IMR-90 (cell line): ENCODE measurements around the gene SIPA1L3. TPM values are rescaled to one million over a fixed set of nuclear protein-coding genes. Genes with fewer than 3 reads are reported as not detected.

Source experiments
- ATAC-seq: fragments of 200-7000 bp; cut with Tn5 transposase; 2 replicates; pipeline ENCODE4 v1.9.1; 2020; ENCODE audit warnings: low read depth, mild to moderate bottlenecking, moderate library complexity
- BruUV-seq: library from RNA; stranded (reverse); fragments of 400-500 nt; replicated peaks from 2 replicates; lab custom pipeline; 2021; lab: Mats Ljungman, UMichigan
- CTCF ChIA-PET: fragments of 300-600 bp; formaldehyde crosslinking; extraction: SDS; loops from one replicate; lab custom pipeline; 2021; ENCODE audit warnings: antibody characterized with exemption; lab: Yijun Ruan, JAX
- POLR2A ChIA-PET: fragments of 300-600 bp; sonication (Branson Sonifier 250); formaldehyde crosslinking; loops from one replicate; lab custom pipeline; 2022; ENCODE audit warnings: antibody characterized with exemption; ENCODE audit not compliant: unreplicated experiment; lab: Charles Lee
- DNase-seq: peaks from one replicate; pipeline ENCODE4 v3.0.0; 2013
- H2AFZ ChIP-seq: replicated peaks from 2 replicates; pipeline ENCODE3; 2013; ENCODE audit warnings: low read length, mild to moderate bottlenecking; ENCODE audit not compliant: poor library complexity
- H2AK5ac ChIP-seq: 2 replicates; pipeline ENCODE4 v1.6.1; 2013; ENCODE audit warnings: low read depth, low read length, inconsistent platforms
- H2AK9ac ChIP-seq: replicated peaks from 2 replicates; pipeline ENCODE3; 2013; ENCODE audit warnings: mild to moderate bottlenecking, low read depth, low read length, moderate library complexity; ENCODE audit not compliant: poor library complexity
- H2BK120ac ChIP-seq: 2 replicates; pipeline ENCODE4 v1.6.1; 2013; ENCODE audit warnings: low read depth, low read length, inconsistent platforms
- H2BK15ac ChIP-seq: 3 replicates; pipeline ENCODE4 v1.6.1; 2013; ENCODE audit warnings: low read depth, low read length, inconsistent platforms
- H2BK20ac ChIP-seq: 2 replicates; pipeline ENCODE4 v1.6.1; 2013; ENCODE audit warnings: low read depth, mild to moderate bottlenecking, inconsistent platforms, low read length, moderate library complexity
- H2BK5ac ChIP-seq: 2 replicates; pipeline ENCODE4 v1.6.1; 2013; ENCODE audit warnings: mild to moderate bottlenecking, low read depth, low read length, inconsistent platforms; ENCODE audit not compliant: poor library complexity, severe bottlenecking
- H3K14ac ChIP-seq: replicated peaks from 2 replicates; pipeline ENCODE4 v1.6.1; 2013; ENCODE audit warnings: low read depth, low read length, inconsistent platforms
- H3K18ac ChIP-seq: 2 replicates; pipeline ENCODE4 v1.6.1; 2013; ENCODE audit warnings: low read depth, low read length, control low read depth
- H3K23ac ChIP-seq: 2 replicates; pipeline ENCODE4 v1.6.1; 2013; ENCODE audit warnings: low read depth, low read length, inconsistent platforms
- H3K27ac ChIP-seq: 2 replicates; pipeline ENCODE4 v1.5.1; 2013; ENCODE audit warnings: mild to moderate bottlenecking, control low read depth, low read length; ENCODE audit not compliant: insufficient read depth
- H3K27me3 ChIP-seq: 2 replicates; pipeline ENCODE4 v1.6.1; 2013; ENCODE audit warnings: low read length; ENCODE audit not compliant: control insufficient read depth, insufficient read depth
- H3K36me3 ChIP-seq: 2 replicates; pipeline ENCODE4 v1.6.1; 2013; ENCODE audit warnings: low read length, mixed read lengths; ENCODE audit not compliant: control insufficient read depth, insufficient read depth
- H3K4ac ChIP-seq: 2 replicates; pipeline ENCODE4 v1.6.1; 2013; ENCODE audit warnings: low read depth, low read length, inconsistent platforms
- H3K4me1 ChIP-seq: 2 replicates; pipeline ENCODE4 v1.6.1; 2013; ENCODE audit warnings: low read length, mixed read lengths; ENCODE audit not compliant: control insufficient read depth, insufficient read depth
- H3K4me2 ChIP-seq: 2 replicates; pipeline ENCODE4 v1.6.1; 2013; ENCODE audit warnings: low read depth, mild to moderate bottlenecking, control low read depth, low read length, moderate library complexity
- H3K4me3 ChIP-seq: 2 replicates; pipeline ENCODE4 v1.5.1; 2013; ENCODE audit warnings: low read depth, mild to moderate bottlenecking, control low read depth, low read length, moderate library complexity; ENCODE audit not compliant: insufficient read depth
- H3K56ac ChIP-seq: 2 replicates; pipeline ENCODE4 v1.6.1; 2013; ENCODE audit warnings: low read length, inconsistent platforms; ENCODE audit not compliant: insufficient read depth; ENCODE audit errors: extremely low read depth
- H3K79me1 ChIP-seq, 2 experiments: 2 replicates each; pipeline ENCODE4 v1.6.1; 2013; ENCODE audit warnings: low read length in 2 of 2, inconsistent platforms in 1 of 2, low read depth in 1 of 2
- H3K9ac ChIP-seq: 2 replicates; pipeline ENCODE4 v1.6.1; 2013; ENCODE audit warnings: low read depth, low read length, control low read depth
- H3K9me1 ChIP-seq: 2 replicates; pipeline ENCODE4 v1.6.1; 2013; ENCODE audit warnings: low read length, inconsistent platforms; ENCODE audit not compliant: insufficient read depth
- H3K9me3 ChIP-seq: 2 replicates; pipeline ENCODE4 v1.6.1; 2013; ENCODE audit warnings: low read length; ENCODE audit not compliant: control insufficient read depth, insufficient read depth
- H4K20me1 ChIP-seq: 2 replicates; pipeline ENCODE4 v1.6.1; 2013; ENCODE audit warnings: low read length, inconsistent platforms; ENCODE audit not compliant: insufficient read depth
- H4K5ac ChIP-seq: 2 replicates; pipeline ENCODE4 v1.6.1; 2013; ENCODE audit warnings: mild to moderate bottlenecking, low read depth, low read length, control low read depth
- H4K8ac ChIP-seq, 2 experiments: 2 replicates each; pipeline ENCODE4 v1.6.1; 2013; ENCODE audit warnings: low read depth in 2 of 2, low read length in 2 of 2, control low read depth in 1 of 2, inconsistent platforms in 1 of 2
- H4K91ac ChIP-seq: 2 replicates; pipeline ENCODE4 v1.6.1; 2013; ENCODE audit warnings: low read depth, low read length, inconsistent platforms; ENCODE audit not compliant: insufficient read depth
- CEBPB ChIP-seq: IDR thresholded peaks from 2 replicates; pipeline ENCODE4 v1.6.1; 2012; ENCODE audit warnings: low read depth, low read length, improper control_type of control experiment
- CTCF ChIP-seq: conservative IDR thresholded peaks from 2 replicates; pipeline ENCODE4 v1.5.1; 2012; ENCODE audit warnings: mild to moderate bottlenecking, low read depth, low read length, improper control_type of control experiment
- ELK1 ChIP-seq: fragments of 150-350 bp; IDR thresholded peaks from 2 replicates; pipeline ENCODE4 v1.6.1; 2016; ENCODE audit warnings: low read depth, mild to moderate bottlenecking, low read length, moderate library complexity, borderline replicate concordance
- MAFK ChIP-seq: IDR thresholded peaks from 2 replicates; pipeline ENCODE4 v1.6.1; 2012; ENCODE audit warnings: low read depth, low read length, improper control_type of control experiment
- MAZ ChIP-seq: IDR thresholded peaks from 2 replicates; pipeline ENCODE4 v1.6.1; 2012; ENCODE audit warnings: low read depth, mild to moderate bottlenecking, low read length, improper control_type of control experiment, moderate library complexity, borderline replicate concordance
- NFE2L2 ChIP-seq: fragments of 150-350 bp; IDR thresholded peaks from 2 replicates; pipeline ENCODE4 v1.6.1; 2016; ENCODE audit warnings: low read depth, mild to moderate bottlenecking, low read length
- POLR2A ChIP-seq: IDR thresholded peaks from 2 replicates; pipeline ENCODE4 v1.6.1; 2012; ENCODE audit warnings: mild to moderate bottlenecking, low read depth, low read length
- RAD21 ChIP-seq: IDR thresholded peaks from 2 replicates; pipeline ENCODE4 v1.6.1; 2012; ENCODE audit warnings: low read length, improper control_type of control experiment
- RCOR1 ChIP-seq: IDR thresholded peaks from 2 replicates; pipeline ENCODE4 v1.6.1; 2012; ENCODE audit warnings: mild to moderate bottlenecking, low read length, improper control_type of control experiment; ENCODE audit not compliant: insufficient replicate concordance
- SMC3 ChIP-seq: fragments of 150-350 bp; IDR thresholded peaks from 2 replicates; pipeline ENCODE4 v1.6.1; 2016; ENCODE audit warnings: low read depth, mild to moderate bottlenecking, antibody characterized with exemption, low read length, moderate library complexity
- USF2 ChIP-seq: fragments of 150-350 bp; IDR thresholded peaks from 2 replicates; pipeline ENCODE4 v1.6.1; 2017; ENCODE audit warnings: mild to moderate bottlenecking, antibody characterized with exemption, low read length, low read depth
- WGBS, 2 experiments: methylation state at CpG; one replicate each; pipeline versions ENCODE4 v1.1.5 to v1.1.7; 2013; ENCODE audit warnings: missing lambda C conversion rate in 2 of 2; ENCODE audit not compliant: insufficient read length in 1 of 2; ENCODE audit errors: extremely low coverage in 2 of 2; 5-methylcytosine and 5-hydroxymethylcytosine counted together
- dilution Hi-C: fragments of 300-500 bp; cut with HindIII; formaldehyde crosslinking; loops from one replicate; pipeline ENCODE4 v1.14.3; 2018; ENCODE audit warnings: low sequenced_read_pairs; ENCODE audit not compliant: unreplicated experiment
- in situ Hi-C: fragments of 300-500 bp; cut with MboI; formaldehyde crosslinking; loops from 3 replicates; pipeline ENCODE4 v1.14.3; 2019; ENCODE audit warnings: low sequenced_read_pairs, inconsistent platforms, mixed read lengths
- intact Hi-C: fragments of 100-400 bp; cut with micrococcal nuclease; formaldehyde crosslinking; loops from 2 replicates; pipeline ENCODE4 v1.10.0; 2022
- polyA plus RNA-seq, 3 experiments: library from polyadenylated mRNA; depleted of rRNA; stranded (reverse); fragments of >200 nt; gene quantifications; 2 replicates each; pipeline ENCODE4 v1.2.3, GENCODE V29; 2012; ENCODE audit warnings: low replicate concordance in 1 of 3
- total RNA-seq: library from RNA; depleted of rRNA; stranded (reverse); fragments of >200 nt; gene quantifications from 2 replicates; pipeline ENCODE4 v1.2.3, GENCODE V29; 2012

SIPA1L3 gene
- total and polyA plus RNA-seq, 2 of the 4 experiments (the other 2 are of a cell fraction): 4.1 to 9.4 TPM

GRCh38 chr19:38101723-38102122, 194.7 kb downstream of the SIPA1L3 start:
- H3K23ac ChIP-seq: no peak overlapping the region
- no peak overlapping the region for H3K14ac ChIP-seq
- TF ChIP-seq RCOR1 (no peak), ELK1 (no peak), CTCF (no peak), POLR2A (no peak), SMC3 (no peak), MAFK (no peak), USF2 (no peak), MAZ (no peak), CEBPB (no peak), NFE2L2 (no peak), RAD21 (no peak)
- H4K91ac ChIP-seq: no peak overlapping the region
- H3K9me3 ChIP-seq: peaks cover 9% of the 10 kb centered on the region
- POLR2A ChIA-PET: no interaction called here
- WGBS, 2 experiments: 97% methylated on average over 7 of the region's 10 CpGs; no CpG with 5 or more reads in 1 of the 2 experiments
- H3K18ac ChIP-seq: no peak overlapping the region
- no TSS peak for BruUV-seq
- H2BK5ac ChIP-seq: no peak overlapping the region
- no peak overlapping the region for H3K4me2 ChIP-seq
- no peak overlapping the region for H3K27ac ChIP-seq
- H3K9ac ChIP-seq: no peak overlapping the region
- H4K5ac ChIP-seq: no peak overlapping the region
- dilution Hi-C loops (no loop called here), intact Hi-C loops (no loop called here), in situ Hi-C loops (no loop called here)
- no peak overlapping the region for H3K4ac ChIP-seq
- no peak overlapping the region for H2BK20ac ChIP-seq
- H3K4me3 ChIP-seq: no peak overlapping the region
- H3K56ac ChIP-seq: no peak overlapping the region
- no peak overlapping the region for H2AFZ ChIP-seq
- ATAC-seq (no peak), DNase-seq (no peak)
- no peak overlapping the region for H2AK5ac ChIP-seq
- peaks cover 3% of the 10 kb centered on the region; the same call in 1 of the 2 replicates for H3K4me1 ChIP-seq
- H3K79me1 ChIP-seq: peaks cover 8 to 38% of the 10 kb centered on the region in 2 experiments; a peak in 3 of 4 replicates
- no peaks in the 10 kb centered on the region for H3K27me3 ChIP-seq
- no peak overlapping the region for H2BK120ac ChIP-seq
- H4K8ac ChIP-seq: no peak overlapping the region
- peaks cover 35% of the 10 kb centered on the region for H3K36me3 ChIP-seq
- CTCF ChIA-PET: no interaction called here
- H4K20me1 ChIP-seq: no peaks in the 10 kb centered on the region
- H2AK9ac ChIP-seq: no peak overlapping the region
- no peak overlapping the region for H2BK15ac ChIP-seq
- peaks cover 7% of the 10 kb centered on the region for H3K9me1 ChIP-seq
